ENCODE results near the gene RASL11B.

RASL11B gene

DNA sequence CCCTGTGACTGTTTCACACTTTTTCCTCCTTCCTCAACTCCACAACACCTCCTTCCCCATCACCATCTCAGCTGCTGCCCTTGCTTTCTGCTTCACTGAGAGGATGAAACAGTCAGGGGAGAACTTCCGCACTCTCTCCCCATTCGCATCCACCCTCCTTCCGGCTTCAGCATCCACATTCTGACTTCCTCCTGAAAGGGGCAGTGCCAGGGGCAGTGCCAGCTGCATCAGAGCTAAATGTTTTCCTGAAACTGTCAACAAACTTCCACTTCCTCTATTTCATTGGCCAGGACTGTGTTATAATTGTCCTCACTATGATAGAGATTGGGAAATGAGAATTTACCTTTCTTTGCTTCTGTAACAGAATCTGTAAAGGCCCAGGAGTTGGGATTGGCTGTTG lies 18.2 kb upstream of the RASL11B start:
- DNase-seq: no peak

DNA sequence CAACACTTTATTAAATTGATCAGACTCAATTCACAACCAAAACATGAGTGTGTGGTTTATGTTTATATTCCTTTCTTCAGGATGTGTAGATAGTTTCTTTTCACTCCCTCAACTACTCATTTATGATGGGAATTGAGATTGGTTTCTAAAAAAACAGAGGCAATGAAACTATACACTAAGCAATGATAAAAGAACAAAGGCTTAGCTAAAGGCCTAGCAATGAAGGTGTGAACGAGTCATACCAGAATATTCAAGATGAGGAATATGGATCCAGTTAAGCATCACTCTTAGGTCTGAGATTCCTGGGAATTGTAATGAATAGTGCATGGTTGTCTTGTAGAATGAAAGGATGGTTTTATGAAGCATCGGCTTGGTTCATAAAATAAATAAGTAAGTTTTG lies 17.5 kb upstream of the RASL11B start:
- DNase-seq: no peak

DNA sequence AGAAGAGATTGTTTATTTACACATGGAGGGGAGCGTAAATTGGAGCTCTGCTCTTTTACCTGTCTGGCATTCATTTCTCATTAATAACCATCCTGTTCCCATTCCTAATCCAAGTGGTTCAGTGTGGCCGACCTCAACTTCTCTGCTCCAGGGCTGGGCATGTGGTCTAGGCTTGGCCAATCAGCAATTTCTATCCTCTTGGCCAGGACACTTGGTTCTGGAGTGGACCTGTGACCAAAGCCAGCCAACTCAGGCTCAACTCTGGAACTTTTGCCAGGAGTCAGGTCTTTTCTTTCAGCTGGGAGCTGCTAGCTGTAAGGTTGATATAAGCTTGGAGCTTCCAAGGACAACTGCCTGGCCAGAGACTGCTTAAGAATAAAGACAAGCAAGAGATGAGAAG lies 15.6 kb upstream of the RASL11B start:
- no peak for DNase-seq

DNA sequence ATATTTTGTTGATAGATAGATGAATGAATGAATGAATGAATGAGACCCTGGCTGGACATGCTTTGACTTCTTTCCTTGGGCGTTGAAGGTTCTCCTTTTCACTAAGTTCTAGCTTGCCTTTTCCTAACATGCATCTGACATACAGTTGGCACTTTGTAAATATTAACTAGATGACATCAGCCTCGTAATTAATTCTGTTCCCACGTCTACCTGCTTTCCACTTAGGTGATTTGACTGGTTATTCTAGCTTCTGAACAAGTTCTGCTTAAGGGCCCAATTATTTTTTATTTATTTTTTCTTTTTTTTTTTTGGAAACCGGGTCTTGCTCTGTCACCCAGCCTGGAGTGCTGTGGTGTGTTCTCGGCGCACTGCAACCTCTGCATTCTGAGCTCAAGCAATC lies 13.9 kb upstream of the RASL11B start:
- DNase-seq: no peak

DNA sequence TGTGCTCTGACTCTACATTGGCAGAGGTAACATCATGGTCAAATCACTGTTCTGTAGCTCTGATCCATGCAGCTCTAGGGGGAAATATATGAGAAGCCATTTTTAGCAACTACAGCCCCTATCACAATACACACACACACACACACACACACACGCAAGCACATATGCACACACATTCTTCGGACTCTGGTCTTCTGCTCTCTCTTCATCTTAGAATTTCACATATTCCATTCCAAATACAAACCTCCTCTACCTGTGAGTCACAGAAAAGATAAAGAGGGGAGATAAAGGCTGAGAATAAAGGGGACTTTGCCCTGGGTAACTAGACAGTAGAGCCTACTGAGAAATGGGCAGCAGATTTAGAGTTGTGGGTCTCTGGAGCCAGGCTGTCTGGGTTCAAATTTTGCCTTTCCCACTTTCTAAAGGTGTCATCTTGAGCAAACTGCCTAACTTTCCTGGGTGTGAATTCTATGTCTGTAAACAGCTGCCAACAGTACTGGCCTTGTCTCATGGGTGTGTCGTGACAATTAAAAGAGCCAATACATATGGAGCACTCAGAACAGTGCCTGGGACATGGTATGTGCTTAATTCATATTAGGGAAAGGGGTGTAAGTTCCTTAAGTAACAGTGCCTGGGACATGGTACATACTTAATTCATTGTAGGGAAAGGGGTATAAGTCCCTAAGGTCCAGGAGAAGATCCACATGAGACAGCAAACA lies 11.6 kb upstream of the RASL11B start:
- DNase-seq: no peak

DNA sequence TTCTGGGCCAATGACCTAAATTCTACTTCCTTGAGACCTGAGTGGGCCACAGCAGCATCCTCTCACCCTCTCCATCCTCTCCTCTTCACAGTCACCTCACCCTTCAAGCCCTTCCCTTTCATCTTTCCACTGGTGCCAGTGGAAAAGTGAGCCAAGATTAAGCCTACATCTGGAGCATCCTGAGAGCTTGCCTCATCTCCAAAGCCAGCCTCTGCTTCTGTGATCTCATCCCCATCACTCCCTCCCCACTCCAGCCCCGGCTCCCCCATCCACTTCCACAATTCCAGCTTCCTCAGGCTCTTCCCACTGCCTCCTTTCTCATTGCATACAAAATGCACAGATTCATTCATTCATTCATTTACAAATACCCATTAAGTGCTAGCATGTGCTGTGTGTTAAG lies 10.1 kb upstream of the RASL11B start:
- DNase-seq: no peak

DNA sequence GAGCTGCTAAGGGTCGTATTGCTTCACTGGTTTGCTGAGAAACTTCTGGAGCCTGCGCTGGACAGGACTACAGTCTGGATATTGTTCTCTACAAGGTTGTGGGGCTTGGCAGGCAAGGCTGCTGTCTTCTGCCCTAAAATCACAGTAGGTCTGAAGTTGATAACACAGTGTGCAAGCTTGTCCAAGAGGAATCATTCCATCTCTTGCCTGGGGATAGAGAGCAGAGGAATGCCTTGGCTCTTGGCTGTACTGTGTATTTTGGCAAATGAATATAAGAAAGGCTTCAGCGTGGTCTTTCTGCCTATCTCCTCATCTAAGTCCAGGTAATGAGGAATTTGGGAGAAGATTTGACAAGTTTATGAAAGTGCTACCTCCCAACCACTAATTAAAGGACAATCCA lies 9.4 kb upstream of the RASL11B start:
- DNase-seq: no peak

DNA sequence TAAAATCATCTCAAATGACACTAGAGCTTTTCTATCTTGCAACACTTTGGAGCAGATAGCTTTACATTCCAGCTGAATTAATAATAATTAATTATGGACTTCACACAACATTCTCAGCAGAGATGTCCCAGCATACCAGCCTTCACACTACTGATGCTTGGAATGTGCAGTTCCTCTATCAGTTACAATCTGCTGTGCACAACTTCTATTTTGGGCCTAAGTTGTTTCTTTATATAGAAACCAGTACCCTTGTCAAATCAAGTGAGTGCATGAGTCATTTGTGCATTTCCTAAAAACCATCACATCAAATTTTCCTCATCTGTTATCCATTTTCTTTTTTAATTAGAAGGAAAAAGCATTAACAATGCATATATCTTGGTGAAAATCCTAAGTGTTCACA lies 8.8 kb upstream of the RASL11B start:
- DNase-seq: no peak

DNA sequence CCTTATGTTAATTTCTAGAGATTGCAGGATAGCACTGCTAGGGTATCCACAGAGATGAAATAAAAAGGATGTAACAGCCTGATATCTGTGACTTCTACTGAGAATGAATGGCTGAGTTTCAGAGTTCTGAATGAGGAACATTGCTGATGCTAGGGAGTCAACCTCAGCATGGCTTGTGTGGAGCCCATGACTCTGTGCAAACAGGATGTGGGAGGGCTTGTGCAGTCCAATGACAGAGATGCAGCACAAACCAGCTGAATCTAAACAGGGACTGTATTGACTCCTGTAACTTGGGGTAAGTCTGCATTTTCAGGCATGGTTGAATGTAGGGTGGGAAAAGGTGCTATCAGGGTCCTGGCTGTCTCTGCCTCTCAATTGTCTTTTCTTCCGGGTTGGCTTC lies 5.3 kb upstream of the RASL11B start:
- no peak for DNase-seq

DNA sequence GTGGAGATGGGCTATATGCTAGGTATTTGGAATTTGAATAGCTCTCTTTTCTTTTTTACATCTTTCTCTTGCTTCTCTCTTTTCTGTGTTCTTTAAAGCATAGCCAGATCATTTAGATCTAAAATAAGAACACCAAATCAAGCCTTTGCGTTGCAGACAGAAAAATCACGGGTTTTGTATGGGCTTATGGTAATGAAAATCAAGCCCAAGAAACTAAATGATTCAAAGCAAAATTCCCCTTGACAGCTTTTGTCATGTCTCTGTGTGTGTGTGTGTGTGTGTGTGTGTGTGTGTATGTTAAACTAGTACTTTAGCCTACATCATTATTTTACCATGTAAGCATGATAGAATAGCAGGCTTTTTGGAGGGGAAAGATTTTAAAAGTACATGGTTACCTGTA lies 1.8 kb upstream of the RASL11B start:
- DNase-seq: no peak

DNA sequence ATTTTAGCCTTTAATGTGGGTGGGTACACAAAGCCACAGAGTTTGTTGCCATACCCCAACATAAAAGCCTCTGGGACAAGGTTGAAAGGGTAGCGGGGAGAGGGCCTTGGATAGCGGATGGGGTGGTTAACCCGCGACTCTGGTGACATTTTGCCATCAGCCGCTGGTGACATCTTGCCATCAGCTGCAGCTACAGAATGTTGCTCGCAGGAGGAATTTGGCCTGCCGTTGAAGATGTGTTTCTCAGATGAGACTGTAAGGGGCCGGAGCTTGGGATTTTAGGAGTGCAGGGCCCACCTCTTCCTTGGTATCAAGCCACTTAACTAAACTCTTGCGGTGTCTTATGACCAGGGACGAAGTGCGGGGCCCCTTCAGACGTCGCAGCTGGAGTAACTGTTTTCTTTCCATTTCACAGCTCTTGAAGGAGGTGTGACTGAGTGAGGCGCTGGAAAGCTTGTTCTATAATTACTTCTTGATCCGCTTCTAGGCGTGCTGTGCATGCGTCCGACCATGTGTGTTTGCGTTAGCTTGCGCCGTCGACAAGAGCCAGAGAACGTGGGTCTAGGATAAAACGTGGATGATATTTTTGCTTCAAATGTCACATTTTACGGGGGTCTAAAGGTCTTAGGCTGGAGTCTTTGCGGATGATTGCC lies 820 bp upstream of the RASL11B start:
- no peak for DNase-seq

DNA sequence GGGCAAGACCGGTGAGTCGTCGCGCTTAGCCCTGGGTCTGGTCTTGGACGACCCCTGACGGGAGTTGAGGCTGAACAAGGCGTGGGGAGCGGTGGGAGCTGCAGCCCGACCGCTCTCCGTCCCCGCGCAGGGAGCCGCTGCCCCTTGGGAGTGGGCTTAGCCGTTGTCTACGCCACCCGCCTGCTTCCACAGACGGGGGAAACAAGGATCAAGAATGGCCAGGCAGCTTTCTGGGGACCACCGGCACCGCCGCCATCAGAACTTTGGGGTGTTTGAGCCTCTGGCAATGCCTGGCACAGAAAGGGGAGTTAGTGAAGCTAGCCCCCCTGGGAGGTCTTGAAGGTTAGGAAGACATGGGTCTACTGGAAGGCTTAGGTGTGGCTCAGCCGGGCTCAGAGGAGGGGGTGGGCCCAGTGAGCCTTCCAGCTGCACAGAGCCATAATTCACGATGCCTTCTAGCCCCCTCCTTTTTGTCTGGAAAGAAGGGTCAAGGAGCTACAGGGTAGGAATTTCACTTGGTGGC lies 583 bp downstream of the RASL11B start:
- no peak for DNase-seq

DNA sequence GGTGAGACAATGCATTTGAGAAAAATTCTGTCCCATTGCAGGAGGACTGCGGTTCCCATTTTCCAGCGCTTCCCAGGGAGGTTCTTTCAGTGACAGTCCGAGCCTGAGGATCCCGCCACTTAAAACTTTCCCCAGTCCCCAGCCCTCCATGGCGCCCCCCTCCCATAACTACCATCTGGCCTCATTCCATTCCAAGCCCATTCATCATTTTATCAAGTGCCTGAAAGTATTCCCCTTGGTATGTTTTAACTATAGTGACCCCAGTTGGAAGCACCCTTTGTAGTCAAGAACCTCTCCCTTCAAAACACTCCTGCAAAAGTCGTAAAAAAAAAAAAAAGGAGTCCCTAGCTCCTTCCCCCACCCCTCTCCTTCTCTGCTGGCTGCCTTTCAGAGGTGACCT lies 1.2 kb downstream of the RASL11B start:
- DNase-seq: no peak

DNA sequence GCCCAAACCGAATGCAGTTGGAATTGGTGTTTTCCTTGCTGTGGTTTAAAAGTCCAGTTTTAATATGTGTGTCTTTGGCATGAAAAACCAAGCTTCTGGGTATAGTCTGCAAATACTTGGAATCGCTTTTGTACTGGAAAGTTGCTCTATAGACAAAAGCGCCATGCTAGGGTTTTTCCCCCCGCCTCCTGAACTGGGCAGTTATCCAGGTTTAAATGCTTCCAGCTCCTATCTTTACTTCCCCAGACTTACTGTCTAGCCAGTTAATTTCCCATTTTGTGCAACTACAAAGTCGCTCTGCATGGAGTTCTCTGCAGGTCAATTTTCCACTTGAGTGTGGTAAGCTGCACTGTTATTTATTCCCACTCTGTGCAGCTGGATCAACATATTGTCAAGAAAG lies 2.7 kb downstream of the RASL11B start:
- no peak for DNase-seq

DNA sequence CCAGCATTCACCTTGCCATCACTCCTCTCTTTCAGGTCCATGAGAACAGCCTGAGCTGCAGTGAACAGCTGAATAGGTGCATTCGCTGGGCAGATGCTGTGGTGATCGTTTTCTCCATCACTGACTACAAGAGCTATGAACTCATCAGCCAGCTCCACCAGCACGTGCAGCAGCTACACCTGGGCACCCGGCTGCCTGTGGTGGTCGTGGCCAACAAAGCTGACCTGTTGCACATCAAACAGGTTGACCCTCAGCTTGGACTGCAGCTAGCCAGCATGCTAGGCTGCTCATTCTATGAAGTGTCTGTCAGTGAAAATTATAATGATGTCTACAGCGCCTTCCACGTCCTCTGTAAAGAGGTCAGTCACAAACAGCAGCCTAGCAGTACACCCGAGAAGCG lies 3.2 kb downstream of the RASL11B start:
- no peak for DNase-seq

DNA sequence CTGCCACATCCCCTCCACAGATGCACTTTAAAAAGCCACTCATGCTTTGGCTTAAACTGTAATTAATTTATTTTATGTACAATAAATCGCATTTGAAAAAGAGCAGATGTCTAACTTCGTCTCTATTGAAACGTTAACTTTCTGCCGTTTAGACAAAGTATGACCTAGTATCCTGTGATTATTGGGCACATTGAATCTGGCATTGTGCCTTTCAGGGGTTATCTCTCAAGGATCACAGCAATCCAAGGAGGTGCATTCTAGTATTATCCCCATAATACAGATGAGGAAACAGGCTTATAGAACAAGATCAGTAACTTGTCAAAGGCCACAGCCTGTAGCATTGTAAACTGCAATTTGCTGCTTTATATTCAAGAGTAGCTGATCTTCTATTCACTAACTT lies 4.6 kb downstream of the RASL11B start:
- no peak for DNase-seq

DNA sequence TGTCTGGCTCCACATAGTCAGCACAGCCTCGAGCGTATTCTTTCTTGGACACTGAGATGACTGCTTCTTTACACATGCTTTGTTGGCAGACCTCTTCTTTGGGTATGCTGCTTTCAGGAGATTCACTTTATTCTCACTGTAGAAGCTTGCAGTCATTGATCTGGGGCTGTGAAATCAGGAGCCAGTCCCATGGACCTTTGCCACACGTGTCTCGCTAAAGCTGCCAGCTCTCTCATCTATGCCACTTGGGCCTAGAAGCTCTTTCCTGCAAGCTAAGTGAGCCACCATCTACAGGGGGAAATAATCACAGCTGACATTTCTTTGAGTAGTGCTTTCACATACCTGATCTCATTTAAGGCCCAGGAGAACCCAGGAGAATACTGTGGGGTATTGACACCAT lies 5.0 kb downstream of the RASL11B start:
- no peak for DNase-seq

DNA sequence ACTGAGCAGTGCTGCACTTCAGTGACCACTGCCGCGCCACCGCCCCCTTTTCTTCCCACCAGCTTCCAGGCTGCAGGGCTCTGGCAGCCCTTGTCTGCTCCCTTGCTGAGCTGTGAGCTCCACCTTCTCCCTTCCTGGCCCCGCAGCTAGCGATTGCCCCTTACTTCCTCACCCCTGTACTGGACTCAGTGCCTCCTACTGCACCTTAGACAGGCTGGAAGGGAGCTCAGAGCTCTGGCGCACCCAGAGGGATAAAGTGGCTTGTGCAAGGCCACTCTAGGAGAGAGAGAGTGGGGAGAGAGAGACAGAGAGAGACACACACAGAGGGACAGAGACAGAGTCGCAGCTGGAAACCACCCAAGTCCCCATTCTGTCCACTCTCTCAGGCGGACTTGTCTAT lies 6.0 kb downstream of the RASL11B start:
- no peak for DNase-seq

DNA sequence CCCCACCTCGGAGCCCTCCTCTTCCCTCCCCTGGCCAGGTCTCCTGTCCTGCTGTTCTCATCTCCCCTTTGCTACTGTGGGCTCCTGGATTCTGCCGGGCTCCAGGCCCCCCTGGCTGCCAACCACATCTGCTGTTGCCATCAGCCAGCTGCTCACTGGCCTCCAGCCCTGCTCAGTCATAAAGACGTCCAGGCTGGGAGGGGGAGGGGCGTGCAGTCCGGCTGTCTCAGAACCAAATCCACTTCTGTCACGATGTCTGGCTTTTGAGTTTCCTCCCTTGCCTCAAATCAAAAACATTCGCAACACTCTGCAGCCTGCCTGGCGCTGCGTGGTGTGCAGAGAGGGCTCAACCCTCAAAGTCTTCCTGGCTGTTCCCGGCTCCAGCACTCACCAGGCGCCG lies 7.1 kb downstream of the RASL11B start:
- DNase-seq: no peak

DNA sequence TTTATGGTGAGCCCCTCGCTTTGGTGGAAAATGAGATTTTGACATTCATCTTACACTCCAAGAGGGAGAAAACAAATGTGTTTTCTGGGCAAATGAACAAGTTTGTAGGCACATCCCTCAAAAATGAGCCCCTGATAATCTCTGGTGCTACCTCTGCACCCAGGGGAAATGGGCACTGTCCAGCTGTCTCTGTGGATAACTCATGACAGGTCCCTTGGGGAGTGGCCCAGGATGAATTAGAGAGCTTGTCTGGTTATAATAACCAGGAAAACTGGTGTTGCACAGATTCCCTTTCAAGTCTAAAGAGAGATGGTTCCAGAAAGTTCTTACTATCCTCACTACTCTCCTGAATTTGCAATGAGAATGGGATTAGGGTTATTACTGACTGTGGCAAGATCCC lies 7.5 kb downstream of the RASL11B start:
- DNase-seq: no peak

DNA sequence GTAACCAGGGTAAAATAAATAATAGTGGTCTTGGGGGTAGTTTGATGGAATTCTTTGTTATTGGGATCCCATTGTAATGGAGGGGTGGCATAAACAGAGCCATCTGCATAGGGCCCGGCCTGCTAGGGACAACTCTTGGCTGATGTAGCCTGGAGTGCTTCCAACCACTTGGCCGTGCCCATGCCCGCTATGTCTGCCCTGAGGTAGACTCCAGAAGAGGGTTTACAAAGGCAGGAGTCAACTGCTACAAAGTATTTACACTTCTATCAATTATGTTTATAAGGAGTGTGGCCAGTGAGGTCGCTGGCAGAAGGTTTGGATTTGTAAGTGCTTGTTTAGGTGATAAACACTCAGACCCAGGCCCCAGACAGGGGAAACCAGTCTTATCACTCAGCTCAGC lies 8.1 kb downstream of the RASL11B start:
- DNase-seq: no peak

DNA sequence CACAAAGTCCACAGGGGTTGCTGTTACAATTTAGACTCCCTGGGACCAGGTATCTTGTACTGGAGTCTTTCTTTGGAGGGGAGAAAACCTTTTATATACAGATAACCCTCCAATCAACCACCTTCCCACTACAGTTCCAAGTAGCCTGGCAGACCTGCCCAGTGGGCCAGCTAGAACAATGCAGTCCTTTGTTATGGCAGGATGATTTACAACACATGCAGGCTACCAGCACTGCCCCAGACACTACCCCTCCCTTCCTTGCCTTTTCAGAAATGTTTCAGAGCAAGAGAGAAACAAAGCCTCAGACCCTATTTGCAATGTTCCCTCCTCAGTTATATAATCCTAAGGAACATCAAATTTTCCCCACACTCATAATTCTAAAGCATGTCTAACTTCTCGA lies 11.1 kb downstream of the RASL11B start:
- no peak for DNase-seq

DNA sequence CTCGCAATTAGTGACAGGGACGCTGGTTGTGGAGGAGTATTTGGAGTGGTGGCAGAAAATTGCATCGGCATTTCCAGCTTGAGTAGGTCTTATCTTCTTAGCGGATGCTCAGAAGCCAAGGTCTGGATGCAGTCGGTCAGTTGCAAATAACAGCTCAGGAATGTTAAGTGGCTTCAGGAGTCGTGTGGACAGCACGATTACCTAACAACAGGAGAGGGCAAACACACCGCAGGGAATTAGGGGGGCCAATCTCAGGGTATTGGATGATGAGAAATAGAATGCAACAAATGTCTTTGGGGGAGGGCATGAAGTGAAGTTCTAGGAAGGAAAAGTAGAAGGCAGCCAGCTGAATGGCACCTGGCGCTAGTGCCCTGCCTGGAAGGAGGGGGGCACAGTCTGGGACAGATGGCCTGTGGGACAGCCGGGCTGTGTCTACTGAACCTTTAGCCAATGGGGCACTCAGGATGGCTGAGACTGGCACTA lies 11.8 kb downstream of the RASL11B start:
- no peak for DNase-seq

DNA sequence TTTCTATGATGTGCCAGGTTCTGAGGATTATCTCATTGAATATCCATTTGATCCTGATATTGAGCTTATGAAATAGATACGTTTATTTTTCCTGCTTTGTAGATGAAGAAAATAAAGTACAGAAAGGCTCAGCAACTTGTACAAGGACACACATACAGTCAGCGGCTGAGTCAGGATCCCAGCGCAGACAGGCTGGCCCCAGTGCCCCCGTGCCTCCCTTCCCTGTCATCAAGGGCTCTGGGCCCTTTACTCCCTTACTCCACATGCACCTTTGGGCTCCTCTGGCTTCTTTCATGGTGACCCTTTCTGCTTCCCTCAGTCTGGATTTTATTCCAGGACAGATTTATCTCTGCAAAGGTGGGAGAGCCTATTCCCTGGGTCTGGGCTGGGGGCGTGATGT lies 12.8 kb downstream of the RASL11B start:
- no peak for DNase-seq

DNA sequence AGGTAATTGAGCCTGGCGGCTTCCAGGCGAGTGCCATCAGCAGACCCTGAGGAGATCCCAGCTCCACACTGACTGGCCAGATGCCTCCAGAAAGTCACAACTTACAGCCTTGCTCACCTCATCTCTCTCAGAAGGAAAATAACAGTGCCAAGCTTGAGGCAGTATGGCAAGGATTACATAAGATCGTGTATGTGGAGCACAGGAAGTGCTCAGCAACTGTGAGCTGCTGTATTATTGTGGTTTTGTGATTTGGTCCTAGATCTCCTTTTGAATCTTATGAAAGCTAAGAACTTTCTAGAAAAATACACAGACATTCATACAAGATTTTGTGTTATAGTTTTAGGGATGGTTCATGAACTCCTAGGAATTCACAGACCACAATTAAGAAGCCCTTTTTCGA lies 14.0 kb downstream of the RASL11B start:
- no peak for DNase-seq

Data from activated CD4-positive, alpha-beta T cell treated with anti-CD3 and anti-CD28 coated beads, Interleukin-2, amount 50 U/mL, for 1 hour (primary cell).